AG04450 (cell line): ENCODE measurements around the gene WWP2. TPM values are rescaled to one million over a fixed set of nuclear protein-coding genes. Genes with fewer than 3 reads are reported as not detected.

Experiments used
- CTCF ChIA-PET: fragments of 300-600, 350-600 bp; formaldehyde crosslinking; extraction: SDS; loops from one replicate; lab custom pipeline; 2022; ENCODE audit warnings: antibody characterized with exemption, inconsistent platforms; lab: Charles Lee
- POLR2A ChIA-PET: fragments of 350-600 bp; formaldehyde crosslinking; extraction: SDS; loops from one replicate; lab custom pipeline; 2021; ENCODE audit warnings: antibody characterized with exemption, inconsistent platforms; lab: Yijun Ruan, JAX
- DNase-seq: peaks from one replicate; pipeline ENCODE4 v3.0.0-alpha.2; 2011; ENCODE audit warnings: low read depth, low spot score
- H3K27ac ChIP-seq: one replicate; pipeline ENCODE4 v1.5.1; 2012; ENCODE audit warnings: low read depth, low read length, control low read depth
- H3K27me3 ChIP-seq: one replicate; pipeline ENCODE4 v1.6.0; 2012; ENCODE audit warnings: low read length; ENCODE audit not compliant: control insufficient read depth, insufficient read depth
- H3K4me3 ChIP-seq: 2 replicates; pipeline ENCODE4 v1.5.1; 2011; ENCODE audit warnings: mild to moderate bottlenecking, low read depth, low read length, control low read depth
- H3K9me3 ChIP-seq: 2 replicates; pipeline ENCODE4 v1.5.1; 2012; ENCODE audit warnings: low read length; ENCODE audit not compliant: control insufficient read depth, insufficient read depth
- CTCF ChIP-seq: IDR thresholded peaks from 2 replicates; pipeline ENCODE4 v1.5.1; 2011; ENCODE audit warnings: low read depth, low read length, control low read depth, inconsistent platforms
- polyA plus RNA-seq: library from polyadenylated mRNA; depleted of rRNA; stranded (reverse); fragments of >200 nt; gene quantifications from 2 replicates; pipeline ENCODE4 v1.2.3, GENCODE V29; 2011

Gene WWP2
- polyA plus RNA-seq, 1 experiment: 13.4 TPM

- H3K27ac ChIP-seq: peak overlapping the region; percentile 96
- ChIA-PET CTCF (interaction anchor here (1.0 to 3.8 kb wide), 3 partner anchors 10 to 120 kb away, joined by 3 to 21 read pairs (median 4); no protein-coding TSS in a partner anchor), POLR2A (interaction anchor here (1.1 to 1.5 kb wide), 3 partner anchors 10 to 69 kb away, joined by 3 to 11 read pairs (median 6); no protein-coding TSS in a partner anchor)
Observed at GRCh38 chr16:69917739-69918138, 155.6 kb downstream of the WWP2 start.

DNA sequence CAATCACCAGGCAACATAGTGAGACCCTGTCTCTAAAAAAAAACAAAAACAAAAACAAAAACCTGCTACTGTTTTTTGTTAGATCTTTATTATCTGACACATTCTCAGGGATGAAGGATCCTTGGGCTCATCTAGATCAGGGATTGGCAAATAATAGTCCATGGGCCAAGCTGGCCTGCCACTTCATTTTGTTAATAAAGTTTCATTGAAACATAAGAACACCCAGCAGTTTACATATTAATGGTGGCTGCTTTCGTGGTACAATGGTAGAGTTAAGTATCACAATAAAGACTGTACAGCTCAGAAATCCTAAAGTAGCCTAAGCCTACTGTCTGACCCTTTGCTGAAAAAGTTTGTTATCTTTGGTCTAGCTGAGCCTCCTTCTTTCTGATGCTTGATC is 156.1 kb downstream of the WWP2 start:
- POLR2A ChIA-PET: interaction anchor here (1.1 to 1.5 kb wide), 3 partner anchors 10 to 69 kb away, joined by 3 to 11 read pairs (median 6); no protein-coding TSS in a partner anchor
- H3K27ac ChIP-seq: peak overlapping the region; percentile 96
- CTCF ChIA-PET: interaction anchor here (1.0 to 3.8 kb wide), 3 partner anchors 9 to 121 kb away, joined by 3 to 21 read pairs (median 4); no protein-coding TSS in a partner anchor
- no peak for DNase-seq
- no peaks in the 10 kb centered on the region for H3K27me3 ChIP-seq
- no peak for TF ChIP-seq CTCF
- peak overlapping the region; percentile 20 for H3K4me3 ChIP-seq
- H3K9me3 ChIP-seq: no peaks in the 10 kb centered on the region

More at GRCh38 chr16:69917739-69918138, 155.6 kb downstream of the WWP2 start:
- H3K27me3 ChIP-seq: no peaks in the 10 kb centered on the region
- no peak for TF ChIP-seq CTCF
- no peaks in the 10 kb centered on the region for H3K9me3 ChIP-seq
- H3K4me3 ChIP-seq: peak overlapping the region; percentile 20
- peak; percentile 86 for DNase-seq

GRCh38 chr16:69921127-69921526 is 159.0 kb downstream of the WWP2 start:
- POLR2A ChIA-PET: no interaction called here
- Histone ChIP-seq H3K9me3 (no peaks in the 10 kb centered on the region; the same call in 1 of the 2 replicates), H3K27me3 (no peaks in the 10 kb centered on the region), H3K27ac (no peak overlapping the region), H3K4me3 (no peak overlapping the region)
- no peak for DNase-seq
- TF ChIP-seq CTCF: no peak
- CTCF ChIA-PET: interaction anchor here (1.6 to 3.6 kb wide), 2 partner anchors 9 to 124 kb away, joined by 3 to 21 read pairs; no protein-coding TSS in a partner anchor

- no peak for TF ChIP-seq CTCF
- no peaks in the 10 kb centered on the region; the same call in 1 of the 2 replicates for H3K9me3 ChIP-seq
- DNase-seq: no peak
- H3K27ac ChIP-seq: no peak overlapping the region
- H3K4me3 ChIP-seq: no peak overlapping the region
- ChIA-PET CTCF (interaction anchor here (3.6 kb wide), 1 partner anchor 8 kb away, joined by 21 read pairs; no protein-coding TSS in a partner anchor), POLR2A (no interaction called here)
- H3K27me3 ChIP-seq: no peaks in the 10 kb centered on the region
Observed at GRCh38 chr16:69922200-69922599, 160.1 kb downstream of the WWP2 start.

- Histone ChIP-seq H3K27me3 (no peaks in the 10 kb centered on the region), H3K4me3 (no peak overlapping the region), H3K27ac (peak overlapping the region; percentile 87), H3K9me3 (no peaks in the 10 kb centered on the region; the same call in 1 of the 2 replicates)
- no peak for TF ChIP-seq CTCF
- CTCF ChIA-PET: interaction anchor here (0.6 to 1.5 kb wide), 2 partner anchors 127 to 416 kb away, joined by 3 to 8 read pairs; no protein-coding TSS in a partner anchor
- no peak for DNase-seq
- POLR2A ChIA-PET: interaction anchor here (1.1 kb wide), 1 partner anchor 75 kb away, joined by 5 read pairs; no protein-coding TSS in a partner anchor
Observed at GRCh38 chr16:69924041-69924775, 162.1 kb downstream of the WWP2 start.
